ENCODE data around the gene SPATA31C2. TPM values are rescaled to one million over a fixed set of nuclear protein-coding genes. Genes with fewer than 3 reads are reported as not detected.

The SPATA31C2 gene
- total and polyA plus RNA-seq, 12 donors = not detected

GRCh38 chr9:88169700-88170099 is 31.4 kb upstream of the SPATA31C2 start:
- Histone ChIP-seq H3K27me3 (no peaks in the 10 kb centered on the region), H3K27ac (no peak overlapping the region), H3K4me1 (replicated peaks in 1 of 2) (no peaks in the 10 kb centered on the region), H3K36me3 (replicated peaks in 1 of 2) (no peaks in the 10 kb centered on the region), H3K9me3 (replicated peaks in 1 of 3) (no peaks in the 10 kb centered on the region), H3K4me3 (no peak overlapping the region)
- intact Hi-C loops (cut with DNase I) = no loop called here
- no peak for TF ChIP-seq POLR2A (IDR thresholded peaks at IDR 0.05)
- no peak for TF ChIP-seq CTCF (IDR thresholded peaks at IDR 0.05)
- DNase-seq = no peak

GRCh38 chr9:88168564-88168963 is 30.3 kb upstream of the SPATA31C2 start:
- no peak overlapping the region for H3K27ac ChIP-seq
- H3K4me3 ChIP-seq = no peak overlapping the region
- H3K4me1 ChIP-seq (replicated peaks in 1 of 2) = no peaks in the 10 kb centered on the region
- DNase-seq = no peak
- intact Hi-C loops (cut with DNase I) = no loop called here
- H3K9me3 ChIP-seq (replicated peaks in 1 of 3) = no peaks in the 10 kb centered on the region
- TF ChIP-seq POLR2A (IDR thresholded peaks at IDR 0.05) (no peak), CTCF (IDR thresholded peaks at IDR 0.05) (no peak)
- no peaks in the 10 kb centered on the region for H3K36me3 ChIP-seq (replicated peaks in 1 of 2)
- no peaks in the 10 kb centered on the region for H3K27me3 ChIP-seq
- WGBS, 4 donors = 58 to 88% (median 70%) methylated on average over 3 of the region's 3 CpGs

- TF ChIP-seq POLR2A (IDR thresholded peaks at IDR 0.05) (no peak), CTCF (IDR thresholded peaks at IDR 0.05) (no peak)
- H3K27me3 ChIP-seq = no peaks in the 10 kb centered on the region
- WGBS, 4 donors = 38 to 60% (median 46%) methylated on average over 1 of the region's 1 CpG
- DNase-seq = no peak
- intact Hi-C loops (cut with DNase I) = no loop called here
- no peak overlapping the region for H3K27ac ChIP-seq
- no peak overlapping the region for H3K4me3 ChIP-seq
- no peaks in the 10 kb centered on the region for H3K9me3 ChIP-seq (replicated peaks in 1 of 3)
- H3K36me3 ChIP-seq (replicated peaks in 1 of 2) = no peaks in the 10 kb centered on the region
- H3K4me1 ChIP-seq (replicated peaks in 1 of 2) = no peaks in the 10 kb centered on the region
These were observed 28.4 kb upstream of the SPATA31C2 start for GRCh38 chr9:88166660-88167059.

GRCh38 chr9:88164850-88165249 is 26.6 kb upstream of the SPATA31C2 start:
- 52 to 67% (median 64%) methylated on average over 3 of the region's 3 CpGs for WGBS, 4 donors
- peaks cover 5% of the 10 kb centered on the region for H3K27me3 ChIP-seq
- TF ChIP-seq POLR2A (IDR thresholded peaks at IDR 0.05) (no peak), CTCF (IDR thresholded peaks at IDR 0.05) (no peak)
- no peak overlapping the region for H3K27ac ChIP-seq
- H3K9me3 ChIP-seq (replicated peaks in 1 of 3) = no peaks in the 10 kb centered on the region
- intact Hi-C loops (cut with DNase I) = no loop called here
- no peak overlapping the region for H3K4me3 ChIP-seq
- no peaks in the 10 kb centered on the region for H3K4me1 ChIP-seq (replicated peaks in 1 of 2)
- DNase-seq = no peak
- no peaks in the 10 kb centered on the region for H3K36me3 ChIP-seq (replicated peaks in 1 of 2)

All from adrenal gland (tissue), 12 donors.